Measurements from ENCODE around the gene ZIC4.

Gene ZIC4

DNA sequence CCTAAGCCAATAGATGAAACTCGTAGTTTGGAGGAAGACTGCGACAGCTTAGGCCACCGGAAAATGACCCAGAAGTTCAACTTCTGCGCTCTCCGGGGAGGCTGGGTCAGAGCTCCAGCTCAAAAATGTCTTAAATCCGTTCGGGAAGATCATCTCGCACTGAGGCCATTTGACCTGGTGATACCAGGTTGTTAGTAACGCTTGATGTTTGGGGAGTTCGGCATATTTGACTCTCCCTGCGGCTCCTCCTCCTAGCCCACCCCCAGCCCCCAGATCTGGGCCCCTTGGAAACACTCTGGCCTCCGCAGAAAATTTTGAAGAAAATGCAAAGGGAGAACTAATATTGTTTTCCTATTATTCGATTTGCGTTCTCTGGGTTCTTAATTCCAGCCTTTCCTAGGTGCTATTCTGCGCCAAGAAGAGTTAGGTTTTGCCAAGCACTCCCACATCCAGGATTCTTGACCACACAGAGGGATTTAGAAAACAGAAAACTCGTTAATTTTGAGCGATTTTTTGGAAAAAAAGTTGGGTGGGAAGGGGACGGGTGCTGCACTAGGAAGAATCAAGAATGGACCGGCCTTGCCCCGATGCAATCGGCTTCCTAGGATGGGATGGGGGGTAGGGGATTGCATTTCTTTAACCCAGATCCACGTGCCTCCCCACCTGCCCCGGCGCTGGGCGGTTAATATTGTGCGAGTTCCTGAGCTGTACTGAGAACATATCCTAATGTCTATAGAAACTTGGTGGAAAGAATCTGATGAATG is 50.0 kb downstream of the ZIC4 start:
- no peak for DNase-seq (ENCODE audit: extremely low read depth in 1 of 2, low read depth in 1 of 2)

DNA sequence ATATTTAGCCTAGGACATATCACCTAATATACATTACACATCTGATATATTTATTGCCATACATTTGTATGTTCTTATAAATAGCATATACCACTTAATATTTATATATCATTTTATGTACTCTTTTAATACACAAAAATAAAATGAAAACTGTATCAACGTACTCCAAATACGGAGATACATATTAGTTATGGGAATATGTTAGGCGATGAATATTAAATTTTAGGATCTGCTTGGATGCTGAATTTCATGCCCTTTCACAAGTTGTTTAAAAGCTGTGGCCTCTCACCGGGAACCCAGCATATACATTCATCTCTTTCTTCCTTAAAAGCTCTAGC is 50.6 kb downstream of the ZIC4 start:
- DNase-seq (ENCODE audit: extremely low read depth in 1 of 2, low read depth in 1 of 2): no peak

DNA sequence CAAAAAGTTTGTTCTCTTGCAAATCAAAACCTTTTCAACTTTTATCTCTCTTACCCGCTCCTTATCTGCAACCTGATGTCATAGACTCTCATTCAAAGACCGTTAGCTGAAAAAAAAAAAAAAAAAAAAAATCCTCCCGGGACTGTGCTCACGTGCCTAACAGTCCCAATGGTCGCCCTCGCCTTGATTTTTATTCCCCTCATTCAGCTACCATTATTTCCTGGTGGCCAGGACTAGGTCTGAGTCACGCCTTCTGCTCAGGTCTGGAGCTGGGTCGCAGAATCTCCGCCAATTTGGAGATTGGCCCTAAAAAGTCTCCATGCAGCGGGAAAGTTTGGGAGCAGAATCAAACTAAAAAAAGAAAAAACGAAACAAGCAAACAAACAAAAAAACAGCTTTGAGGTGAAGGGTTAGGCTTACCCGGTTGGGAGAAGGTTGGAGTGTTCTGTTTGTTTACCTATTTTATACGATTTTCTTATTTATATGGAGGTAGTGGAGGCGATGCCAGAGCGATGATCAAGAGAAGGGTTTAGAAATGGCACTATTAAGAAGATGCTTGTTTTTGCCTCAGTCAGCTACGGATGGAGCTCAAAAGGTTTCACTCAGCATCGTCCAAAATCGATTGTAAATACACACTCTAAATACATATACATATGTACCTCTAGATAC is 51.1 kb downstream of the ZIC4 start:
- no peak for DNase-seq (ENCODE audit: extremely low read depth in 1 of 2, low read depth in 1 of 2)

- DNase-seq (ENCODE audit: extremely low read depth in 1 of 2, low read depth in 1 of 2): no peak
These were observed 51.7 kb downstream of the ZIC4 start for GRCh38 chr3:147354623-147355022.

GRCh38 chr3:147351301-147351700 is 55.0 kb downstream of the ZIC4 start:
- DNase-seq (ENCODE audit: extremely low read depth in 1 of 2, low read depth in 1 of 2): no peak

DNA sequence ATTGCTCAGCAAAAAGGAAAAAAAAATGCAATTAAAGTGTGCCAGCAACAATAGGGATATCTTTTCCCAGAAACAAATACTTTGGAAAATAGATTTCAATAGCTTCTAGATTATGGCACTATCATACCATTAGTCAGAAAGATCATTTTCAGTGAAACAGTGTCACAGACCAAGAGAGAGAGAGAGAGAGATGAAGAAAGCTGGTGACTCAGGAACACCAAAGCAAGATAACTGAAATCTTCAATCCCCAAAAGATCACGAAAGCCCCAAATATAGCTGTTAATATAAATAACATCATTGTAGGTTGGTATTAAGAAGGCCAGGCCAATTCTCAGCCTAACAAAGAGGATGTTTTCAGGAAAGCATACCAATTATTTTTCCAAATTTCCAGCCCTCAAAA is 57.4 kb downstream of the ZIC4 start:
- DNase-seq (ENCODE audit: extremely low read depth in 1 of 2, low read depth in 1 of 2): no peak

- no peak for DNase-seq (ENCODE audit: extremely low read depth in 1 of 2, low read depth in 1 of 2)
These were observed 62.4 kb downstream of the ZIC4 start for GRCh38 chr3:147343926-147344325.

- DNase-seq (ENCODE audit: extremely low read depth in 1 of 2, low read depth in 1 of 2): no peak
These were observed 64.6 kb downstream of the ZIC4 start for GRCh38 chr3:147341727-147342126.

- DNase-seq (ENCODE audit: extremely low read depth in 1 of 2, low read depth in 1 of 2): no peak
These were observed 69.6 kb downstream of the ZIC4 start for GRCh38 chr3:147336543-147337278.

Measured in activated CD8-positive, alpha-beta memory T cell treated with anti-CD3 and anti-CD28 coated beads for 1 hour (primary cell).